DMS114 treated with DMSO at 0.1 percent for 48 hours (cell line): ENCODE measurements around the gene JARID2.

Source experiments
- DNase-seq: peaks from one replicate; lab custom pipeline; 2025; ENCODE audit not compliant: unreplicated experiment; lab: John Stamatoyannopoulos, UW

JARID2 gene

DNA sequence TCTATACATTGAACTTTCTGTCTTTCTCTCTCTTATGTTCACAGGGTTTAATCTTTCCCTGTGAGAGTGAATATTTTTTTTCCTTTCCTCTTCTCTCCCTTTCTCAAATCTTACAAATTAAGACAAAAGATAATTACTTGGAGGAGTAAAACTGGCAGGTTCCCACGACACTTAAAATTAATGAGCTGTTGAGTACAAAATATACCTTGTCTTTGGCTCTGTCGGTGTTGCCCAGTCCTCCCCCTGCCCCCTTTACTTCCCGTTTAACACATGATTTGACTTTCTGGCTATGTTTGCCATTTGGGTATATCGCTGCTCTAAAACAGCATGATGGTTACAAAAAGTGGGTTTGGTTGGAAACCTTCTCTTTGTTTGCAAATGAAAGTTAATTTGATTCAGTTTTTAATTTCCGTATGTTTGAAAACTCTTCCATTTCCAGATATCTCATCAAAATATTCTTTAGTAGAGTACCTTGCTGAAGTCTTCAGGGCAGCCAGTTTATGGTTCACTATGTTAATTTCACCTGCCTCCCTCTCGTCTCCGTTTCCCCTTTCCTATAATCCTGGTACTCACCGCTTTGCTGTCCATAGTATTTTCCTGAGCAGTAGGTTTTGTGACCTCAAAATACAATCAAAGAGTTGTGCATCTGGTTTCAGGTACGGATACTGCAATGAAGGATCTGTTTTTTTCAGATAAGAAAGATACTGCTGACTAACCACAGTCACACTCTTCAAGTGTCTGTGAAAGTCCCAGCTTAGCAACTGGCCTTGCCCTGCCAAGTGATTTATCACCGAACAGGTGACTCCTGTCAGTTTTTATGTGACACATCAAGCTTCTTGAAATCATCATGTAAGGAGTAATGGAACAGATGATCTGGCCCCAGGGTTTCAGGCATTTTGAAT is 235.8 kb downstream of the JARID2 start:
- DNase-seq = no peak

- DNase-seq = no peak
Observed at GRCh38 chr6:15483060-15483459, 237.2 kb downstream of the JARID2 start.

GRCh38 chr6:15484140-15484539 is 238.3 kb downstream of the JARID2 start:
- no peak for DNase-seq

- no peak for DNase-seq
Observed at GRCh38 chr6:15484821-15485220, 239.0 kb downstream of the JARID2 start.

DNA sequence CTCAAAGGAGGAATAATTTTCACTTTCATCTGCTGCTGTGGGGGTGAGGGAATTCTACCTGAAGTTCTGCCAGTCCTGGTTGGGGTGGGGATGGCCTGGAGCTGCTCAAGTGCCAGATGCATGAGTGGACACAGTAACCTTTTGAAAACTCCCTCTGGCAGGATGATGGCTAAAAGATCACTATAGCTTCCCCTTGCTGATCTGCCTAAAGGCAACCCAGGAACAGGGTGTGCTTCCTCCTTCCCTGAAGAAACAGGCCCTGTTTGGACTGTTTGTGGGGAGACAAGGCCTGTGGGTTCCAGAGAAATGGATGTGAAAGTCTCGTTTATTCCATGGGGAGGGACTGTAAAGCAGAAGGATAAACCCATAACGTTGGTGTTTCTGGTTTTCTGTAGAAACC is 240.1 kb downstream of the JARID2 start:
- no peak for DNase-seq

GRCh38 chr6:15487262-15487661 is 241.4 kb downstream of the JARID2 start:
- no peak for DNase-seq

- DNase-seq = no peak
Observed at GRCh38 chr6:15489261-15489962, 243.5 kb downstream of the JARID2 start.

- no peak for DNase-seq
Observed at GRCh38 chr6:15490242-15491100, 244.6 kb downstream of the JARID2 start.

DNA sequence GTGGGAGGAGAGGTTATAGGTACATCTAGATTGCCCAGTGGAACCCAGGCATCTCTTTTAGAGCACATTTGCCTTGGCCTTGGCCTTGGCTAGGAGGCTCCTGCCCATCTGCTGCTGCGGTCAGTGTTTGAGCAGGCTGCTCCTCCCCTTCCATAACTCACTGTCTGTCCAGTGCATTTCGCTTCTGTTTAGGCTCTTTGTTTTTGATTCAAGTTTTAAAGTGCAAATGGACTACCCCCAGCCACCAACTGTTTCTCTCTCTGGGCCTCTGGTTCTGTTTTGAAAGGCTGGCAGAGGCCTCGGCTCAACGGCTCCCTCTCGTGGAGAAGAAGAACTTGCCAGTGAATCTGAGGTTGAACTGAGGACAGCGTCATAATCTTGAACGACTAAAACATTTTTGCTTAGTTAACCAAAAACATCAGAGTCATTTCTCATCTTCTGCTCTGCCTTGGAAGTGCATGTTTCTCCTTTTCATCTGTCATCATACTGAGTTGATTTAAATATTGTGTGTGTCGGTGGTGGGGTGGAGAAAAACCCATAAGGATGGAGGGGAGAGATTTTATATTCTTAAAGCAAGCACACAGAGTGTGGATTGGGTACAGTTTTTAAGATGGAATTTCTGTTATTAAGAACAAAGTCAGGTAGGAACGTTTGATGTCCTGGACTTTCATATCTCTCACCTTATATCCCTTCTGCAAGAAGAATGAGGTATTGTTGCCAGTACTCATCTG is 245.6 kb downstream of the JARID2 start:
- DNase-seq = peak; percentile 40

DNA sequence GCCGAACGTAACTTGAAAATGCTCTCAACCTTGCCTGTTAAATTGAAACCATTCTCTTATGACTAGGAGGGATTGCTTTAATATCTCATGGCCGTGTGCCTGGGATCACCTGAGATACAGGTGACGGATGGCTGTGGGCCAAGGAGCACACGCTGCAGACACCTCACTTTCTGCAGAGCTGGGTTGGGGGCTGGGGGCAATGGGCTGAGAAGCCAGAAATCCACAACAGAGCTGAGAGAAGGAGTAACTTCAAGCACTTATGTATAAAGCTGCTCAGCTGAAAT is 246.1 kb downstream of the JARID2 start:
- no peak for DNase-seq

DNA sequence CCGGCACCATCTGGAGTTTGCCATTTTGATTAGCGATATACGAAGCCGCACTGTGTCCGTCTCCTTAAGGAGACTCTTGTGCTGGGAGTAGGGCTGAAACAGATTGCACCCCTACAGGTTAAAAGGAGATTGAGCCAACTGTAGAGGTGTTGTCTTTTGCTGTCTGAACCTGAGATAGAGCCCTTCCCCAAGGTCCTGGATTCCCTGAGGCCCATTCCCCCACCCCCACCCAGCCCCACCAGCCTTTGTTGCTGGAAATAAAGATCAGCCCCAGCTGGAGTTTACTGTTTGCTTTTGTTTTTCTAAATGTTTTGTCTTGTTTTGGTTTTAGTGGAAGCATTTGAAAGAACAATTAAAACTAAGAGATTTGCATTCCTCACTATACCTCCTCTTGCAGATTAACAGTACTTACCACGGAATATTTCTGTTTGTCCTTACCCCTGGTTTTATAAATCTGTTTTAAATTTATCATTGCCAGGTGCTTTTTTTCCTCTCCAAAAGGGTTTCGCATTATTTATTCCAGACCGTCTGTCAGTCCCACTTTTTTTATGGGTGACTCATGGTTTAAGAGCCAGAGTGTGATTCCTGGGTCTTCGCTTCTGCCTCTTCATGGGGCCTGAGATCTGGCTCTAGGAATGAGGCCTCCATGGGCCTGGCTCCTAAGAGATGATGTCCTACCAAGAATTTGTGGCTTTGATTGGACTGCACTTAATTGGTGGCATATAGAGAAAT is 247.7 kb downstream of the JARID2 start:
- no peak for DNase-seq

- DNase-seq = no peak
Observed at GRCh38 chr6:15495375-15495901, 249.6 kb downstream of the JARID2 start.

GRCh38 chr6:15496345-15497131 is 250.7 kb downstream of the JARID2 start:
- no peak for DNase-seq

DNA sequence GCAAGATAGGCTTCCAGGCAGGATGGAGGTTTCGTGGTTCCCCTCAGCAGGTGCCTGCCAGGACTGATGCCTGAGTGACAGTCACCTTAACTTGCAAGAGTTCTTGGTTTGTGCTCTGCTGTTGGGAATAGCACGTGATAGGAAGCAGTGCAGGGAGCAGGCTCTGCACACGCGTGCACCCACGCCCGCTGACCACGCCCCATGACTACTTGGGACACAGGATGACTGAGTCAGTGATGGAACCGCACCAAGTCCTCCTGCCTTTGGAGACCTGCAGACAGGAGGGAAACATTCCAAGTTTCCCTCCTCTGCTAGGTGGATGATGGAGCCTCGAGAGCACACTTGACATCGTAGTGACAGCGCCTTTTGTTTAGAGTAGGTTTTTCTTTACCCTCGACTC is 252.8 kb downstream of the JARID2 start:
- DNase-seq = no peak

GRCh38 chr6:15499125-15499524 is 253.3 kb downstream of the JARID2 start:
- no peak for DNase-seq

- no peak for DNase-seq
Observed at GRCh38 chr6:15499591-15499990, 253.7 kb downstream of the JARID2 start.

DNA sequence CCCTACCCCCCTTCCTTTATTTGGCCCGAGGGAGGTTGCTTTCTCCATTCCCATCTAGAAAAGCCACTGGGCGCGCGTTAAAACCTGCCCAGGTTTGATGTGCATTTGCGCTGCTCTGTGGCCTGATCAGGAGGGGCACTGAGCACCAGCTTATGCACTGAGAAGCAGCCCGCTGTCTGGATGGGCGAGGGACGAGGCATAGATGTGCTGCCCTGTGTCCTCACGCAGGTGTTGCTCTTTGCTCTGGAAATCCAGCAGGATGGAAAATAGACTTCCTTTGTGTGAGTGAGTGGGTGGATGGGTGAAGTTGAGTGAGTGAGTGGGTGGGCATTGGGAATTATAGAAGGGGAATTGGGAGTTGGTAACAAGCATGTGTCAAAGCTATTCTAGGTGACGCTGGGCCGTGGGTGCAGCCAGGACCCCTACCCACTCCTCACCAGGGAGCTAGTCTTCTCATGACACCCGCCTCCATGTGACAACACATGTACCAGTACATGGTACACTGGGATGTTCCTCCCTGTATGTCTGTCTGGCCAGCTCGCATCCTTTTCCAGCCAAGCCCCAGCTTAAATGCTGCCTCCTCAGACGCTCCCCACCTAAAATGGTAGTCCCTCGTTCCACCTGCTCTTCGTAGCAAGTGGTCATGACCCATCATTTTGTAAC is 254.3 kb downstream of the JARID2 start:
- no peak for DNase-seq

DNA sequence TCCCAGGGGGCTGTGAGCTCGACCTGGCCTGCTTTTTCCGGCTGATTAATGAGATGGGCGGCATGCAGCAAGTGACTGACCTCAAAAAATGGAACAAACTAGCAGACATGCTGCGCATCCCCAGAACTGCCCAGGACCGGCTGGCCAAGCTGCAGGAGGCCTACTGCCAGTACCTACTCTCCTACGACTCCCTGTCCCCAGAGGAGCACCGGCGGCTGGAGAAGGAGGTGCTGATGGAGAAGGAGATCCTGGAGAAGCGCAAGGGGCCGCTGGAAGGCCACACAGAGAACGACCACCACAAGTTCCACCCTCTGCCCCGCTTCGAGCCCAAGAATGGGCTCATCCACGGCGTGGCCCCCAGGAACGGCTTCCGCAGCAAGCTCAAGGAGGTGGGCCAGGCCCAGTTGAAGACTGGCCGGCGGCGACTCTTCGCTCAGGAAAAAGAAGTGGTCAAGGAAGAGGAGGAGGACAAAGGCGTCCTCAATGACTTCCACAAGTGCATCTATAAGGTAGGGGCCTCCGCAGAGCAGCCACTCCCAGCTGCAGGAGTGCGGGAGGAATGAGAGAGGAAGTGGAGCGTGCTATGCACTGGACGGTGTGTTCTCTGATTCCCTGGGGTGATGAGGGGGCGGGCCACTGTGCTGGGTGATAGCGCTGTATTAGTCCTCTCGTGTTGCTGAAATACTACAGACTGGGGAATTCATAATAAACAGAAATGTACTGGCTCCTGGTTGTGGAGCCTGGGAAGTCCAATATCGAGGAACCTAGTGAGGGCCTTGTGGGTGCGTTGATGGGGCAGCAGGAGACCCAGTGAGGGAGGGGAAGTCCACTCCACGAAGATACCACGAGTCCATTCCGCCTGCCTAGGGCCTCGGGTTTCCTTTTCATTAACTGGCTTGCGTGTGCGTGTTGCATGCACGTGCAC is 255.3 kb downstream of the JARID2 start:
- no peak for DNase-seq
